H1 (cell line): ENCODE data around the gene GALNTL6. TPM values are rescaled to one million over a fixed set of nuclear protein-coding genes. Genes with fewer than 3 reads are reported as not detected.

Source experiments
- CTCF ChIA-PET: fragments of 300-600 bp; sonication (Branson Sonifier 250); formaldehyde crosslinking; loops from one replicate; lab custom pipeline; 2021; ENCODE audit not compliant: partially characterized antibody; lab: Charles Lee
- POLR2A ChIA-PET: fragments of 300-600 bp; sonication (Branson Sonifier 250); formaldehyde crosslinking; loops from one replicate; lab custom pipeline; 2021; ENCODE audit warnings: inconsistent platforms; ENCODE audit not compliant: partially characterized antibody; lab: Charles Lee
- DNase-seq, 2 experiments: peaks; one replicate each; pipeline versions ENCODE4 v3.0.0 to v3.0.0-alpha.2; 2010 to 2022; ENCODE audit warnings: low spot score in 2 of 2, low read depth in 1 of 2, mixed read lengths in 1 of 2
- FAIRE-seq: peaks from 2 replicates; lab custom pipeline; 2011; peaks lifted over from hg19 to GRCh38; lab: Jason Lieb, UNC
- H2AFZ ChIP-seq: 2 replicates; pipeline ENCODE4 v1.8.1; 2012; ENCODE audit warnings: low read length, inconsistent platforms
- H2AK5ac ChIP-seq: 2 replicates; pipeline ENCODE4 v1.6.1; 2013; ENCODE audit warnings: low read depth, low read length
- H2BK120ac ChIP-seq: replicated peaks from 2 replicates; pipeline ENCODE3; 2013; ENCODE audit warnings: low read depth, low read length, inconsistent platforms
- H2BK12ac ChIP-seq: 2 replicates; pipeline ENCODE4 v1.6.1; 2013; ENCODE audit warnings: low read depth, low read length
- H2BK15ac ChIP-seq: 2 replicates; pipeline ENCODE4 v1.6.1; 2013; ENCODE audit warnings: low read length
- H2BK20ac ChIP-seq: 2 replicates; pipeline ENCODE4 v1.6.1; 2013; ENCODE audit warnings: low read length
- H2BK5ac ChIP-seq: 2 replicates; pipeline ENCODE4 v1.6.1; 2013; ENCODE audit warnings: low read depth, low read length
- H3K14ac ChIP-seq: 2 replicates; pipeline ENCODE4 v1.6.1; 2013; ENCODE audit warnings: inconsistent platforms; ENCODE audit not compliant: insufficient read length
- H3K18ac ChIP-seq: 2 replicates; pipeline ENCODE4 v1.6.1; 2013; ENCODE audit warnings: low read length; ENCODE audit errors: extremely low read depth
- H3K23ac ChIP-seq: 2 replicates; pipeline ENCODE4 v1.6.1; 2013; ENCODE audit warnings: inconsistent platforms; ENCODE audit not compliant: insufficient read length
- H3K23me2 ChIP-seq: 2 replicates; pipeline ENCODE4 v1.6.1; 2013; ENCODE audit warnings: low read depth, low read length
- H3K27ac ChIP-seq: 2 replicates; pipeline ENCODE4 v1.6.1; 2011; ENCODE audit warnings: low read depth, low read length, inconsistent platforms
- H3K27me3 ChIP-seq, 4 experiments: replicated peaks in 1 of 4; 1 replicate in 1 of 4; 2 replicates in 3 of 4; pipeline versions ENCODE4 v1.6.1 to v1.8.1; 2011 to 2013; ENCODE audit warnings: low read length in 3 of 4, mild to moderate bottlenecking in 3 of 4, inconsistent platforms in 2 of 4, mixed read lengths in 2 of 4, moderate library complexity in 1 of 4; ENCODE audit not compliant: control insufficient read depth in 3 of 4, insufficient read depth in 3 of 4; ENCODE audit errors: extremely low read depth in 1 of 4
- H3K36me3 ChIP-seq, 4 experiments: 2 replicates each; pipeline versions ENCODE4 v1.6.1 to v1.8.1; 2011 to 2013; ENCODE audit warnings: mild to moderate bottlenecking in 4 of 4, low read length in 3 of 4, moderate library complexity in 2 of 4, control low read depth in 1 of 4, inconsistent platforms in 1 of 4; ENCODE audit not compliant: insufficient read depth in 4 of 4, control insufficient read depth in 2 of 4
- H3K4ac ChIP-seq: replicated peaks from 2 replicates; pipeline ENCODE3; 2013; ENCODE audit warnings: low read length, low read depth, mixed read lengths, inconsistent platforms; ENCODE audit not compliant: insufficient read length
- H3K4me1 ChIP-seq, 4 experiments: replicated peaks in 1 of 4; 1 replicate in 1 of 4; 2 replicates in 3 of 4; pipeline versions ENCODE4 v1.6.1 to v1.8.1; 2011 to 2013; ENCODE audit warnings: low read length in 3 of 4, inconsistent platforms in 2 of 4, mixed read lengths in 1 of 4; ENCODE audit not compliant: insufficient read depth in 4 of 4, control insufficient read depth in 3 of 4
- H3K4me2 ChIP-seq, 2 experiments: 2 replicates each; pipeline versions ENCODE4 v1.6.1 to v1.8.1; 2011 to 2013; ENCODE audit warnings: low read depth in 2 of 2, low read length in 2 of 2, control low read depth in 1 of 2, inconsistent platforms in 1 of 2, mild to moderate bottlenecking in 1 of 2; ENCODE audit not compliant: insufficient read depth in 1 of 2
- H3K4me3 ChIP-seq, 4 experiments: fragments of 200-600, 300-600 bp in 1 of 4; sonication (generic), shearing (Covaris generic), sonication (Bioruptor Twin) in 1 of 4; 2 replicates each; pipeline versions ENCODE4 v1.5.1 to v1.8.1; 2011 to 2016; ENCODE audit warnings: low read length in 4 of 4, low read depth in 3 of 4, control low read depth in 2 of 4, inconsistent platforms in 2 of 4, mild to moderate bottlenecking in 2 of 4, mixed read lengths in 1 of 4, moderate library complexity in 1 of 4; ENCODE audit not compliant: insufficient read depth in 2 of 4; ENCODE audit errors: extremely low read depth in 1 of 4
- H3K56ac ChIP-seq: replicated peaks from 2 replicates; pipeline ENCODE3; 2013; ENCODE audit warnings: low read depth, mild to moderate bottlenecking, mixed read lengths, low read length, inconsistent platforms; ENCODE audit not compliant: insufficient read length
- H3K79me1 ChIP-seq: 2 replicates; pipeline ENCODE4 v1.6.1; 2013; ENCODE audit warnings: low read depth, low read length, control low read depth
- H3K79me2 ChIP-seq, 2 experiments: 2 replicates each; pipeline versions ENCODE4 v1.6.1 to v1.8.1; 2012 to 2013; ENCODE audit warnings: low read length in 2 of 2, mild to moderate bottlenecking in 2 of 2, inconsistent platforms in 1 of 2; ENCODE audit not compliant: insufficient read depth in 2 of 2, control insufficient read depth in 1 of 2
- H3K9ac ChIP-seq, 4 experiments: replicated peaks in 1 of 4; 1 replicate in 1 of 4; 2 replicates in 3 of 4; pipeline versions ENCODE4 v1.6.1 to v1.8.1; 2011 to 2013; ENCODE audit warnings: low read depth in 3 of 4, low read length in 3 of 4, control low read depth in 2 of 4, mild to moderate bottlenecking in 2 of 4, moderate library complexity in 2 of 4, inconsistent platforms in 1 of 4; ENCODE audit errors: extremely low read depth in 1 of 4
- H3K9me3 ChIP-seq, 2 experiments: 2 replicates each; pipeline versions ENCODE4 v1.6.1 to v1.8.1; 2012 to 2013; ENCODE audit warnings: mild to moderate bottlenecking in 2 of 2, moderate library complexity in 2 of 2, control low read depth in 1 of 2, inconsistent platforms in 1 of 2, low read depth in 1 of 2, low read length in 1 of 2, mixed read lengths in 1 of 2; ENCODE audit not compliant: insufficient read depth in 2 of 2
- H4K20me1 ChIP-seq, 2 experiments: replicated peaks in 1 of 2; 2 replicates each; pipeline versions ENCODE3 to v1.8.1; 2011 to 2013; ENCODE audit warnings: inconsistent platforms in 2 of 2, low read length in 2 of 2, mild to moderate bottlenecking in 1 of 2; ENCODE audit not compliant: insufficient read depth in 2 of 2, control insufficient read depth in 1 of 2
- H4K5ac ChIP-seq: 2 replicates; pipeline ENCODE4 v1.6.1; 2013; ENCODE audit warnings: low read length, low read depth, mixed read lengths, inconsistent platforms; ENCODE audit not compliant: insufficient read length
- H4K8ac ChIP-seq: 2 replicates; pipeline ENCODE4 v1.8.0; 2013; ENCODE audit warnings: mild to moderate bottlenecking, moderate library complexity, low read length, inconsistent platforms; ENCODE audit not compliant: insufficient read depth; ENCODE audit errors: extremely low read depth
- H4K91ac ChIP-seq: replicated peaks from 2 replicates; pipeline ENCODE3; 2013; ENCODE audit warnings: low read length, mixed read lengths, inconsistent platforms; ENCODE audit not compliant: insufficient read length
- CREB1 ChIP-seq: IDR thresholded peaks from 2 replicates; pipeline ENCODE4 v1.6.1; 2012; ENCODE audit warnings: inconsistent platforms
- EGR1 ChIP-seq: IDR thresholded peaks from 2 replicates; pipeline ENCODE4 v1.6.1; 2011; ENCODE audit warnings: low read depth, low read length, borderline replicate concordance
- FOSL1 ChIP-seq: IDR thresholded peaks from 2 replicates; pipeline ENCODE4 v1.6.1; 2011; ENCODE audit warnings: mild to moderate bottlenecking, low read depth, low read length, moderate library complexity; ENCODE audit not compliant: insufficient read depth
- JUND ChIP-seq: IDR thresholded peaks from 2 replicates; pipeline ENCODE4 v1.6.1; 2011; ENCODE audit warnings: mild to moderate bottlenecking, improper control_type of control experiment, low read length
- SP1 ChIP-seq: IDR thresholded peaks from 2 replicates; pipeline ENCODE4 v1.6.1; 2011; ENCODE audit warnings: low read depth, low read length
- TBP ChIP-seq: IDR thresholded peaks from 2 replicates; pipeline ENCODE4 v1.6.1; 2011; ENCODE audit warnings: low read depth, low read length, improper control_type of control experiment
- polyA plus RNA-seq, 7 experiments: library from polyadenylated mRNA; depleted of rRNA in 3 of 7; stranded (reverse) in 5 of 7; unstranded in 2 of 7; fragments of >200 nt in 5 of 7; fragments of 200-250 nt in 2 of 7; gene quantifications; 1 replicate in 5 of 7; 2 replicates in 1 of 7; 4 replicates in 1 of 7; pipeline versions ENCODE4 v1.2.1 to v1.2.3, GENCODE V29; 2011 to 2013; ENCODE audit warnings: missing spikeins in 2 of 7, mixed read lengths in 2 of 7
- total RNA-seq: library from RNA; stranded (reverse); fragmentation: NEBNext Ultra II Directional; extraction: Animal tissue kit (Norgen Biotek cat#: 25700); gene quantifications from 2 replicates; pipeline ENCODE4 v1.2.1, GENCODE V29; 2021

Gene GALNTL6
- total and polyA plus RNA-seq, 2 of the 8 experiments (the other 6 are each of a cell fraction or from before 2014, with no cell fraction given): 0.03 to 0.32 TPM

GRCh38 chr4:172007889-172008288 lies 194.7 kb downstream of the GALNTL6 start:
- Histone ChIP-seq H4K91ac (no peak overlapping the region), H4K5ac (no peak overlapping the region), H3K23me2 (no peaks in the 10 kb centered on the region), H3K56ac (no peak overlapping the region), H3K4ac (no peak overlapping the region), H3K18ac (no peak overlapping the region), H3K4me3 (no peak overlapping the region), H3K36me3 (no peaks in the 10 kb centered on the region), H2AK5ac (no peak overlapping the region), H3K27me3 (no peaks in the 10 kb centered on the region; a peak in 1 of 7 replicates), H3K9me3 (no peaks in the 10 kb centered on the region), H2BK5ac (no peak overlapping the region), H3K4me1 (peaks cover 0 to 5% (median under 1%) of the 10 kb centered on the region in 4 experiments; a peak in 1 of 7 replicates), H3K79me1 (no peaks in the 10 kb centered on the region), H3K4me2 (no peak overlapping the region), H3K9ac (no peak overlapping the region), H3K23ac (no peak overlapping the region), H4K8ac (no peak overlapping the region), H2BK15ac (no peak overlapping the region), H2BK20ac (no peak overlapping the region), H3K27ac (no peak overlapping the region), H2AFZ (no peak overlapping the region), H2BK12ac (no peak overlapping the region), H4K20me1 (no peaks in the 10 kb centered on the region), H3K14ac (no peak overlapping the region), H3K79me2 (no peaks in the 10 kb centered on the region), H2BK120ac (no peak overlapping the region)
- DNase-seq: no peak
- ChIA-PET CTCF (no interaction called here), POLR2A (no interaction called here)
- FAIRE-seq: no peak
- TF ChIP-seq TBP (no peak), SP1 (no peak), JUND (no peak), CREB1 (no peak), EGR1 (no peak), FOSL1 (no peak)
